Measurements from ENCODE around the gene UNKL.

The UNKL gene

DNA sequence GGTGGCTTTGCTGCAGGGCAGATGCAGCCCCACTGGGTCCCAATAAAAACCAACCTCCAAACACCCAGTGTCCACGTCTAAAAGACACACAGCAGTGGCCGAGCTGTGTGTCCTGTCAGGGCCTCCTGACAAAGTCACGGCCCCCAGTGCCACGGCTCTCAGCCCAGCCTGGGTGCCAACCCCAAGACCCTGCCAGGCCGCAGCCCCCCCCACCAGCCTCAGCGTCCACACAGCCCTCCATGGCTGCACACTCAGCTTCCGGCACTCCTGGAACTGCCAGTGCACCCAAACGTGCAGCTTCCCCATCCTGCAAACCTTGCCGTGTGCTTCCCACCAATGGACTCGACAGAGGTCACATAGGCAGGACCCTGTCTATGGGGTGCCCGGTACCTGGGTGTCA is 33.5 kb upstream of the UNKL start:
- H3K27ac ChIP-seq (ENCODE audit: low read depth, low read length), result no peak overlapping the region
- H3F3A ChIP-seq (ENCODE audit: insufficient read depth), result no peaks in the 10 kb centered on the region
- H3K79me2 ChIP-seq (ENCODE audit: insufficient read depth, low read length), result no peaks in the 10 kb centered on the region
- H3K9me2 ChIP-seq (replicated peaks; ENCODE audit: insufficient read depth, low read length), result no peaks in the 10 kb centered on the region
- H4K20me1 ChIP-seq (ENCODE audit: low read depth, low read length), result no peaks in the 10 kb centered on the region
- H3K9me3 ChIP-seq (ENCODE audit: insufficient read depth, low read length), result no peaks in the 10 kb centered on the region
- TF ChIP-seq, protein P1, sequence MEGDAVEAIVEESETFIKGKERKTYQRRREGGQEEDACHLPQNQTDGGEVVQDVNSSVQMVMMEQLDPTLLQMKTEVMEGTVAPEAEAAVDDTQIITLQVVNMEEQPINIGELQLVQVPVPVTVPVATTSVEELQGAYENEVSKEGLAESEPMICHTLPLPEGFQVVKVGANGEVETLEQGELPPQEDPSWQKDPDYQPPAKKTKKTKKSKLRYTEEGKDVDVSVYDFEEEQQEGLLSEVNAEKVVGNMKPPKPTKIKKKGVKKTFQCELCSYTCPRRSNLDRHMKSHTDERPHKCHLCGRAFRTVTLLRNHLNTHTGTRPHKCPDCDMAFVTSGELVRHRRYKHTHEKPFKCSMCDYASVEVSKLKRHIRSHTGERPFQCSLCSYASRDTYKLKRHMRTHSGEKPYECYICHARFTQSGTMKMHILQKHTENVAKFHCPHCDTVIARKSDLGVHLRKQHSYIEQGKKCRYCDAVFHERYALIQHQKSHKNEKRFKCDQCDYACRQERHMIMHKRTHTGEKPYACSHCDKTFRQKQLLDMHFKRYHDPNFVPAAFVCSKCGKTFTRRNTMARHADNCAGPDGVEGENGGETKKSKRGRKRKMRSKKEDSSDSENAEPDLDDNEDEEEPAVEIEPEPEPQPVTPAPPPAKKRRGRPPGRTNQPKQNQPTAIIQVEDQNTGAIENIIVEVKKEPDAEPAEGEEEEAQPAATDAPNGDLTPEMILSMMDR (IDR thresholded peaks at IDR 0.05; ENCODE audit: insufficient read depth, low read length, poor library complexity, severe bottlenecking), result no peak
- no peak for TF ChIP-seq EZH2phosphoT487 (conservative IDR thresholded peaks at IDR 0.05; ENCODE audit: low read length)
- no peaks in the 10 kb centered on the region for H3K36me3 ChIP-seq (ENCODE audit: low read length)
- no peaks in the 10 kb centered on the region for H3K27me3 ChIP-seq (ENCODE audit: low read length)
- H2AFZ ChIP-seq (ENCODE audit: low read depth, low read length, severe bottlenecking), result no peak overlapping the region
- no peak overlapping the region for H3K4me2 ChIP-seq (ENCODE audit: low read depth, low read length, poor library complexity, severe bottlenecking)
- no peak overlapping the region for H3K9ac ChIP-seq (ENCODE audit: low read length)
- H3K4me3 ChIP-seq (ENCODE audit: insufficient read depth, low read length, poor library complexity, severe bottlenecking), result no peak overlapping the region

DNA sequence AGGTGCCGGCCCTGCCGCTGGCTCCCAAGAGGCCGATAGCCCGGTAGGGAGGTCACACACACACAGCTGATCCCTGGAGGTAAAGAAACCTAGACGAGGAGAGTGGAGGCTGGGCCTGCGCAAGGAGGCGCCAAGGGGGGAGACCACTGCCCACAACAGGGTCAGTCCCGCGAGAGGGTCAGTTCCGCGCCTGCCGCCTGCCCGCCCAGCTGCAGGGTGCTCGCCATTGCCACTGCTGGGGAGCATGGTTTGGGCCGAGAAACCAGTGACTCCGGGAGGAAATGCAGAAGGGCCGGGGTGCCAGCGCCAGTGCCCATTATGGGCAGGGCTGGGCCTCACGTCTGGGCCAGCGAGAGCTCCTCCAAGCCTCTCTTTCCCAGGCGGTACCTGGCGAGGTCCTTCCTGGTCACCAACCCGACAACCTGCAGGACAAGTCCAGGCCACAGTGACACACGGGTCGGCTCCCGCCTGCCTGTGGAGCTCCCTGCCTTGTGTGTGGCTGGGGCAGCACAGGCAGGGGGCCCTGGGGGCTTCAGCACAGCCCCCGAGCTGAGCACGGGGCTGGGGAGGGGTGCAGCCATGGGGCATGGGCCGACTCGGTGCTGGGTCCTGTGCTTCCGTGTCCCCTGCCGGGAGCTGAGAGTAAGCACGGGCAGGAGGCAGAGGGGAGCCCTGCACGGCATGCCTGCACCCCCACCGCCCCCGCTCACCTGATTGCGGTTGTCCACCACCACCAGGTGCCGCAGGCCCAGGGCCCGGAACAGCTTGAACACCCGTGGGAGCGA is 32.0 kb upstream of the UNKL start:
- H3F3A ChIP-seq (ENCODE audit: insufficient read depth), result no peaks in the 10 kb centered on the region
- H2AFZ ChIP-seq (ENCODE audit: low read depth, low read length, severe bottlenecking), result no peak overlapping the region
- H4K20me1 ChIP-seq (ENCODE audit: low read depth, low read length), result no peaks in the 10 kb centered on the region
- no peak overlapping the region for H3K27ac ChIP-seq (ENCODE audit: low read depth, low read length)
- H3K9ac ChIP-seq (ENCODE audit: low read length), result no peak overlapping the region
- TF ChIP-seq, protein P1 (IDR thresholded peaks at IDR 0.05; ENCODE audit: insufficient read depth, low read length, poor library complexity, severe bottlenecking), result no peak
- TF ChIP-seq EZH2phosphoT487 (conservative IDR thresholded peaks at IDR 0.05; ENCODE audit: low read length), result no peak
- no peaks in the 10 kb centered on the region for H3K36me3 ChIP-seq (ENCODE audit: low read length)
- no peaks in the 10 kb centered on the region for H3K9me3 ChIP-seq (ENCODE audit: insufficient read depth, low read length)
- H3K9me2 ChIP-seq (replicated peaks; ENCODE audit: insufficient read depth, low read length), result no peaks in the 10 kb centered on the region
- no peak overlapping the region for H3K4me3 ChIP-seq (ENCODE audit: insufficient read depth, low read length, poor library complexity, severe bottlenecking)
- no peaks in the 10 kb centered on the region for H3K27me3 ChIP-seq (ENCODE audit: low read length)
- no peaks in the 10 kb centered on the region for H3K79me2 ChIP-seq (ENCODE audit: insufficient read depth, low read length)
- no peak overlapping the region for H3K4me2 ChIP-seq (ENCODE audit: low read depth, low read length, poor library complexity, severe bottlenecking)

DNA sequence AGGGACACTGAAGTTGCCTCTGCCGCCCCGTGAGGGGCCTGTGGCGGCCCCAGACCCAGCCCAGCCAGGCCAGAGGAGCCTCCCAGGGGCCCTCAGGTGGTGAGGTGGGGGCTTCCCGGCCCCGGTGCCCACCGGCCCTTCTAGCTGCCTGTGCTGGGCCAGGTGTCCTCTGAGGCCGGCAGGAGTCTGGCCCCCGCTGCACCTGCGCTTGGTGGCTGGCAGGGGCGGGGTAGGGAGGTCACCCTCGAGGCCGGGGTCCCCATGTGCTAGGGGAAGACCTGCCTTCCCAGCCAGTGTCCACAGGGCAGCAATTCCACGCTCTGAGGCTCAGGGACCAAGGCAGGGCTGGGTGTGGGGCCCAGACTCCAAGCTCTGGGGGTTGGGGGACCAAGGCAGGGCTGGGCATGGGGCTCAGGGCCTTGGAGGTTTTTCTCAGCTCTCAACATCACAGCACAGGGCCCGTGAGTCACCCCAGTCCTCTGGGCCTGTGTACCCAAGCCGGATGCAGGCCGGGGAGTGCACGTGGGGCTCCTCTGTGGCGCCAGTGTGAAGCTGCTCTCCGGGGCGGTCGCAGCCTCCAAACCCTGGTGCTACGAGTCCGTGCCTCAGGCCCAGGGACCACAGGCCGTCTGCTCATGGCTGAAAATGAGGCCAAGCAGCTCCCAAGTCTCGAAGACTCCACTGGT is 31.2 kb upstream of the UNKL start:
- Histone ChIP-seq H3K4me3 (ENCODE audit: insufficient read depth, low read length, poor library complexity, severe bottlenecking) (no peak overlapping the region), H3K36me3 (ENCODE audit: low read length) (no peaks in the 10 kb centered on the region), H3K4me2 (ENCODE audit: low read depth, low read length, poor library complexity, severe bottlenecking) (no peak overlapping the region), H3K9me2 (replicated peaks; ENCODE audit: insufficient read depth, low read length) (no peaks in the 10 kb centered on the region), H3K27me3 (ENCODE audit: low read length) (no peaks in the 10 kb centered on the region), H3K79me2 (ENCODE audit: insufficient read depth, low read length) (no peaks in the 10 kb centered on the region), H2AFZ (ENCODE audit: low read depth, low read length, severe bottlenecking) (no peak overlapping the region), H3K27ac (ENCODE audit: low read depth, low read length) (no peak overlapping the region), H4K20me1 (ENCODE audit: low read depth, low read length) (no peaks in the 10 kb centered on the region), H3K9ac (ENCODE audit: low read length) (no peak overlapping the region), H3K9me3 (ENCODE audit: insufficient read depth, low read length) (no peaks in the 10 kb centered on the region), H3F3A (ENCODE audit: insufficient read depth) (no peaks in the 10 kb centered on the region)
- TF ChIP-seq, protein P1 (IDR thresholded peaks at IDR 0.05; ENCODE audit: insufficient read depth, low read length, poor library complexity, severe bottlenecking), result no peak
- no peak for TF ChIP-seq EZH2phosphoT487 (conservative IDR thresholded peaks at IDR 0.05; ENCODE audit: low read length)
